A673 (cell line): ENCODE results near the gene SMARCC1.

Experiments used
- EZH2 ChIP-seq: fragments of 200-600 bp; sonication (generic); IDR thresholded peaks from 2 replicates; pipeline ENCODE4 v1.6.1; 2017; ENCODE audit warnings: borderline replicate concordance, low read depth, mild to moderate bottlenecking, mixed read lengths, antibody characterized with exemption, low read length; ENCODE audit not compliant: poor library complexity, severe bottlenecking
- TF ChIP-seq, protein P1 (sequence below): fragments of 300-800, 200-600 bp; sonication (generic); conservative IDR thresholded peaks from 2 replicates; pipeline ENCODE4 v1.5.1; 2017; ENCODE audit warnings: low read depth, mild to moderate bottlenecking, antibody characterized with exemption, low read length, moderate library complexity, mixed read lengths

DNA sequence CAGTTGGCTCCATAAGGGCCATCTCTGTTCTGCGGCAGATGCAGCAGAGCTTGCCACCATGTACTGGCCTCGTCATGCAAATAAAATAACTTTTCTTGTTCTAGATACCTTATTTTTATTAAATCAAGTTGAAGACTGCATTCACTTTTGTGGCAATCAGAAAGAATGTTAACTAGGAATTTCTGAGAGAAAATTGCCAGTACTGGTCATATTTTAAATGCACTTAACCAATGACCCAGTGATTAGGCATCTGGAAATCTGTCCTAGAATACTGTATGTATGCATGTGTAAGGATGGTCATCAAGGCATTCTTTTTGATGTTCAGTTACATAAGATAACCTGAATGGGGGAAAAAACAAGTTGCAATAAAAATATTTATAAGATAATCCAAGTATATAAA lies 168.8 kb downstream of the SMARCC1 start:
- TF ChIP-seq, protein P1, sequence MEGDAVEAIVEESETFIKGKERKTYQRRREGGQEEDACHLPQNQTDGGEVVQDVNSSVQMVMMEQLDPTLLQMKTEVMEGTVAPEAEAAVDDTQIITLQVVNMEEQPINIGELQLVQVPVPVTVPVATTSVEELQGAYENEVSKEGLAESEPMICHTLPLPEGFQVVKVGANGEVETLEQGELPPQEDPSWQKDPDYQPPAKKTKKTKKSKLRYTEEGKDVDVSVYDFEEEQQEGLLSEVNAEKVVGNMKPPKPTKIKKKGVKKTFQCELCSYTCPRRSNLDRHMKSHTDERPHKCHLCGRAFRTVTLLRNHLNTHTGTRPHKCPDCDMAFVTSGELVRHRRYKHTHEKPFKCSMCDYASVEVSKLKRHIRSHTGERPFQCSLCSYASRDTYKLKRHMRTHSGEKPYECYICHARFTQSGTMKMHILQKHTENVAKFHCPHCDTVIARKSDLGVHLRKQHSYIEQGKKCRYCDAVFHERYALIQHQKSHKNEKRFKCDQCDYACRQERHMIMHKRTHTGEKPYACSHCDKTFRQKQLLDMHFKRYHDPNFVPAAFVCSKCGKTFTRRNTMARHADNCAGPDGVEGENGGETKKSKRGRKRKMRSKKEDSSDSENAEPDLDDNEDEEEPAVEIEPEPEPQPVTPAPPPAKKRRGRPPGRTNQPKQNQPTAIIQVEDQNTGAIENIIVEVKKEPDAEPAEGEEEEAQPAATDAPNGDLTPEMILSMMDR: no peak
- TF ChIP-seq EZH2: no peak
